ENCODE measurements around the gene BSPRY.
A peak's percentile ranks its signal among the peaks of the same experiment; 100 is the strongest.

Gene BSPRY

GRCh38 chr9:113309204-113309813 lies 40.0 kb upstream of the BSPRY start:
- DNase-seq (ENCODE audit: low read depth), result peak; percentile 14
- H3K4me3 ChIP-seq (ENCODE audit: low read length), result no peak overlapping the region
- peak; percentile 85 for TF ChIP-seq CTCF (conservative IDR thresholded peaks at IDR 0.05; ENCODE audit: low read depth, low read length)

DNA sequence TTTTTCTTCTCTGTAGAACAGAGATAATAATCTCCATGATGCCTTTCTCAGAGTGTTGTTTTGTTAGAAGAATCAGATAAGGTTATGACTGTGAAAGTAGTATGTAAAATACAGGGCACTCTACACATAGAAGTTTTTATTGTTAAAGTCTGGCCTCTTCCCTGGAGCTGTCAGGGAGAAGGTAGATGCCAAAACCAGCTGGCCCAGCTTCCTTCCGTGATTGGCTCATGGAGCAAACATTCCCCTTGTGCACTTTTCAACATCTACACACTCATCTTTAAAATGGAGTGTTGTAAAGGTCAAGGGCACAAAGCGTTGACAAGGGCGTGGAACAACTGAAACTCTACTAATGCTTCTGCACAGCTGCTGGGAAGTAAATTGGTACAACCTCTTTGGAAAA lies 38.8 kb upstream of the BSPRY start:
- H3K4me3 ChIP-seq (ENCODE audit: low read length), result no peak overlapping the region
- TF ChIP-seq CTCF (conservative IDR thresholded peaks at IDR 0.05; ENCODE audit: low read depth, low read length), result no peak
- no peak for DNase-seq (ENCODE audit: low read depth)

GRCh38 chr9:113311961-113312360 lies 37.4 kb upstream of the BSPRY start:
- H3K4me3 ChIP-seq (ENCODE audit: low read length), result no peak overlapping the region
- TF ChIP-seq CTCF (conservative IDR thresholded peaks at IDR 0.05; ENCODE audit: low read depth, low read length), result no peak
- DNase-seq (ENCODE audit: low read depth), result no peak

- no peak for DNase-seq (ENCODE audit: low read depth)
- no peak overlapping the region for H3K4me3 ChIP-seq (ENCODE audit: low read length)
- TF ChIP-seq CTCF (conservative IDR thresholded peaks at IDR 0.05; ENCODE audit: low read depth, low read length), result no peak
Observed at GRCh38 chr9:113313261-113313660, 36.1 kb upstream of the BSPRY start.

- no peak for DNase-seq (ENCODE audit: low read depth)
- no peak for TF ChIP-seq CTCF (conservative IDR thresholded peaks at IDR 0.05; ENCODE audit: low read depth, low read length)
- H3K4me3 ChIP-seq (ENCODE audit: low read length), result no peak overlapping the region
Observed at GRCh38 chr9:113315231-113315630, 34.1 kb upstream of the BSPRY start.

- no peak for TF ChIP-seq CTCF (conservative IDR thresholded peaks at IDR 0.05; ENCODE audit: low read depth, low read length)
- no peak overlapping the region for H3K4me3 ChIP-seq (ENCODE audit: low read length)
- DNase-seq (ENCODE audit: low read depth), result no peak
Observed at GRCh38 chr9:113316030-113316429, 33.3 kb upstream of the BSPRY start.

- no peak overlapping the region for H3K4me3 ChIP-seq (ENCODE audit: low read length)
- DNase-seq (ENCODE audit: low read depth), result no peak
- TF ChIP-seq CTCF (conservative IDR thresholded peaks at IDR 0.05; ENCODE audit: low read depth, low read length), result peak; percentile 20
Observed at GRCh38 chr9:113317777-113318176, 31.6 kb upstream of the BSPRY start.

Data from retinal pigment epithelial cell (primary cell).